ENCODE results near the gene RALGDS.
"Not testable (repeated sequence)": the region's sequence is repeated elsewhere in the genome, so short reads cannot be mapped to it uniquely, and the experiment has no call there.

Gene RALGDS

DNA sequence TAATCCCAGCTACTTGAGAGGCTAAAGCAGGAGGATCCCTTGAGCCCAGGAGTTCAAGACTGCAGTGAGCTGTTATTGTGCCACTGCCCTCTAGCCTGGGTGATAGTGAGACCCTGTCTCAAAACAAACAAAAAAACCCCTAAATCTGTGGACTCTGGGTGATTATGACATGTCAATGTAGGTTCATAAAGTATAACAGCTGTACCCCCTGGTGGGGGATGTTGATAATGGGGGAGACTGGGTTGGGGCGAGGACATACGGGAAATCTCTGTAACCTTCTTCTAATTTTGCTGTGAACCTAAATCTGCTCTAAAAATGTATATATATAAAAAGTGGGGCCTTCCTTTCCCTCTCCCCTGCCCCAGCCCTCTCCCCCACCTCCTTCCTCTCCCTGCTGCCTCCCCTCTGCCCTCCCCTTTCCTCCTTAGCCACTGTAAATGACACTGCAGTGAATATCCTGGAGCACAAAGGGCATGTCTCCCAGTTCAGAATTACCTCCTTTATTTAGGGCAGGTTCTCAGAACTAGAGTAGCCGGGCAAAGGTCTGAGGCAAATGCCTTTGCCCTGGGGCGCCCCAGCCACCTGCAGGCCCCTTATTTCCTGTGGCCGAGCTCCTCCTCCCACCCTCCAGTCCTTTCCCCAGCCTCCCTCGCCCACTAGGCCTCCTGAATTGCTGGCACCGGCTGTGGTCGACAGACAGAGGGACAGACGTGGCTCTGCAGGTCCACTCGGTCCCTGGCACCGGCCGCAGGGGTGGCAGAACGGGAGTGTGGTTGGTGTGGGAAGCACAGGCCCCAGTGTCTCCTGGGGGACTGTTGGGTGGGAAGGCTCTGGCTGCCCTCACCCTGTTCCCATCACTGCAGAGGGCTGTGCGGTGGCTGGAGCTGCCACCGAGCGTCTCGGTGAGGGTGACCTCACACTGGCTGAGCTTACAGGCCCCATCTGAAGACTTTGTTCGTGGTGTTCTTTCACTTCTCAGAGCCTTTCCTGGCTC is 40.0 kb downstream of the RALGDS start:
- DNase-seq; in situ Hi-C loops (cut with HindIII; ENCODE audit: low pct_ligation_motif_present, low pct_unique_long_range_greater_than_20kb, low sequenced_read_pairs): not testable (repeated sequence)

- no peak for DNase-seq
- in situ Hi-C loops (cut with HindIII; ENCODE audit: low pct_ligation_motif_present, low pct_unique_long_range_greater_than_20kb, low sequenced_read_pairs) = no loop called here
Observed at GRCh38 chr9:133080161-133080560, 40.9 kb downstream of the RALGDS start.

- in situ Hi-C loops (cut with HindIII; ENCODE audit: low pct_ligation_motif_present, low pct_unique_long_range_greater_than_20kb, low sequenced_read_pairs) = no loop called here
- DNase-seq = no peak
Observed at GRCh38 chr9:133078486-133078885, 42.6 kb downstream of the RALGDS start.

GRCh38 chr9:133076691-133077090 is 44.3 kb downstream of the RALGDS start:
- no peak for DNase-seq
- in situ Hi-C loops (cut with HindIII; ENCODE audit: low pct_ligation_motif_present, low pct_unique_long_range_greater_than_20kb, low sequenced_read_pairs) = no loop called here

DNA sequence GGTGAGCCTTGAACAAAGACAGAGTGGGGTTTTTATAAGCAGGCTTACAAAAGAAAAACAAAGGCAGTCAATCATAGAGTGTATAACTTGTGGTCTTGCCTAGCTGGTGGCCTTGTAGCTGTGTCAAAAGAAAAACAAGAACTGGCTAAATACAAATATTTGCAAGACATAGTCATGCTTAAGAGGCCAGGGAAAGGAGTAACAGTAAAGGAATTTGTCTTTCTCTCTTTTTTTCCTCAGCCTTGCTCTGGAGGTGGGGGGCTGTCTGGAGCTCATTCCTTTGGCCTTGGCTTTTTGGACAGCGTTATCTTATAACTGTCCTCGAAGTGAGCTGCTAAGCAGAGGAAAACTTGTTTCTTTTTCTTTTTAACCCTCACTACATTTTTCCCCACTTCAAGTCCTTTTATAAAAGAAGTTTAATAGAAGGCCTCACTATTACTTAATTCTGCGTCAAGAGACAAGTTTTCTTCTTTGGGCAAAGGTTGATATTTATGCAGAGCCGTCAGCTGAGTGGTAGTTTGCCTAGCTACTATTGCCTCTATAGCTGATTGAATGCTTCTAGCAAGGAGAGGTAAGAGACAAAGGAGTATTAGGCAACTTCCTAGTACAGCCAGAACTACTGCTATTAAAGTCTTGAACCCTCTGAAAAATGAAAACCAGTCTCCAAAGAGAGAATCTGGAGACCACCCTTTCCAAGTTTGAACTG is 45.0 kb downstream of the RALGDS start:
- peak; percentile 15 for DNase-seq
- in situ Hi-C loops (cut with HindIII; ENCODE audit: low pct_ligation_motif_present, low pct_unique_long_range_greater_than_20kb, low sequenced_read_pairs) = no loop called here

DNA sequence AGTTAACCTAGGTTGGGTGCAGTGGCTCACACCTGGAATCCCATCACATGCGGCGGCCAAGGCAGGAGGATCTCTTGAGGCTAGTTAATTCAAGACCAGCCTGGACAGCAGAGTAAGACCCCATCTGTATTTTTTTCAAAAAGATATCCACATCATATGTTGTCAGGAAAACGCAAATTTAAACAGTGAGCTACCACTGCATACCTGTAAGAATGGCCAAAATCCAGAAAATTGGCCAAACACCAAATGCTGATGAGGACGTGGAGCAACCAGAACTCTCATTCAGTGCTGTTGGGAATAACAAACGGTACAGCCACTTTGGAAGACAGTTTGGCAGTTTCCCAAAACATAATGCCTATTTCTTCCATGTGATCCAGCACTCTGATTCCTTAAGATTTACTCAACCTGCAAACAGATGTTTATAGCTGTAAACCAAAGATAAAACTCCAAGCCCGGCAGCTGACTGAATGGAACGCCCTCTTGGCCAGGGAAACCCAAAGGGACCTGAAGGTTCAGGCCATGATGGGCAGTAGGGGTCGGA is 46.9 kb downstream of the RALGDS start:
- in situ Hi-C loops (cut with HindIII; ENCODE audit: low pct_ligation_motif_present, low pct_unique_long_range_greater_than_20kb, low sequenced_read_pairs) = no loop called here
- no peak for DNase-seq

- no peak for DNase-seq
- in situ Hi-C loops (cut with HindIII; ENCODE audit: low pct_ligation_motif_present, low pct_unique_long_range_greater_than_20kb, low sequenced_read_pairs) = no loop called here
Observed at GRCh38 chr9:133073086-133074014, 47.7 kb downstream of the RALGDS start.

- in situ Hi-C loops (cut with HindIII; ENCODE audit: low pct_ligation_motif_present, low pct_unique_long_range_greater_than_20kb, low sequenced_read_pairs); DNase-seq: not testable (repeated sequence)
Observed at GRCh38 chr9:133072210-133072609, 48.8 kb downstream of the RALGDS start.

GRCh38 chr9:133071484-133072150 is 49.4 kb downstream of the RALGDS start:
- no peak for DNase-seq
- in situ Hi-C loops (cut with HindIII; ENCODE audit: low pct_ligation_motif_present, low pct_unique_long_range_greater_than_20kb, low sequenced_read_pairs) = no loop called here

- in situ Hi-C loops (cut with HindIII; ENCODE audit: low pct_ligation_motif_present, low pct_unique_long_range_greater_than_20kb, low sequenced_read_pairs); DNase-seq: not testable (repeated sequence)
Observed at GRCh38 chr9:133070985-133071384, 50.1 kb downstream of the RALGDS start.

GRCh38 chr9:133070500-133070961 is 50.5 kb downstream of the RALGDS start:
- DNase-seq; in situ Hi-C loops (cut with HindIII; ENCODE audit: low pct_ligation_motif_present, low pct_unique_long_range_greater_than_20kb, low sequenced_read_pairs): not testable (repeated sequence)

DNA sequence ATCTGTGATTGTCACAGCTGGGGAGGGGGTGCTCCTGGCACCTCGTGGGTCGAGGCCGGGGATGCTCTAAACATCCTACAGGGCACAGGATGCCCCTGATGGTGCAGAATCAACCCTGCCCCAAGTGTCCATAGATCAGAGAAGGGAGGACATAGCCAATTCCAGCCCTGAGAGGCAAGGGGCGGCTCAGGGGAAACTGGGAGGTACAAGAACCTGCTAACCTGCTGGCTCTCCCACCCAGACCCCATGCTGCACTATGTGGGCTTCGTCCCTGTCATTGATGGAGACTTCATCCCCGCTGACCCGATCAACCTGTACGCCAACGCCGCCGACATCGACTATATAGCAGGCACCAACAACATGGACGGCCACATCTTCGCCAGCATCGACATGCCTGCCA is 52.6 kb downstream of the RALGDS start:
- DNase-seq; in situ Hi-C loops (cut with HindIII; ENCODE audit: low pct_ligation_motif_present, low pct_unique_long_range_greater_than_20kb, low sequenced_read_pairs): not testable (repeated sequence)

DNA sequence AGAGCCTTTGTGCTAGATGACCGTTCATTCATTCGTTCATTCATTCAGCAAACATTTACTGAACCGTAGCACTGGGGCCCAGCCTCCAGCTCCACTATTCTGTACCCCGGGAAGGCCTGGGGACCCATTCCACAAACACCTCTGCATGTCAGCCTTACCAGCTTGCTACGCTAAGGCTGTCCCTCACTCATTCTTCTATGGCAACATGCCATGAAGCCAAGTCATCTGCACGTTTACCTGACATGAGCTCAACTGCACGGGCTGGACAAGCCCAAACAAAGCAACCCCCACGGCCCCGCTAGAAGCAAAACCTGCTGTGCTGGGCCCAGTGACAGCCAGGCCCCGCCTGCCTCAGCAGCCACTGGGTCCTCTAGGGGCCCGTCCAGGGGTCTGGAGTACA is 53.2 kb downstream of the RALGDS start:
- in situ Hi-C loops (cut with HindIII; ENCODE audit: low pct_ligation_motif_present, low pct_unique_long_range_greater_than_20kb, low sequenced_read_pairs) = no loop called here
- no peak for DNase-seq

- in situ Hi-C loops (cut with HindIII; ENCODE audit: low pct_ligation_motif_present, low pct_unique_long_range_greater_than_20kb, low sequenced_read_pairs) = no loop called here
- DNase-seq = no peak
Observed at GRCh38 chr9:133067006-133067405, 54.0 kb downstream of the RALGDS start.

DNA sequence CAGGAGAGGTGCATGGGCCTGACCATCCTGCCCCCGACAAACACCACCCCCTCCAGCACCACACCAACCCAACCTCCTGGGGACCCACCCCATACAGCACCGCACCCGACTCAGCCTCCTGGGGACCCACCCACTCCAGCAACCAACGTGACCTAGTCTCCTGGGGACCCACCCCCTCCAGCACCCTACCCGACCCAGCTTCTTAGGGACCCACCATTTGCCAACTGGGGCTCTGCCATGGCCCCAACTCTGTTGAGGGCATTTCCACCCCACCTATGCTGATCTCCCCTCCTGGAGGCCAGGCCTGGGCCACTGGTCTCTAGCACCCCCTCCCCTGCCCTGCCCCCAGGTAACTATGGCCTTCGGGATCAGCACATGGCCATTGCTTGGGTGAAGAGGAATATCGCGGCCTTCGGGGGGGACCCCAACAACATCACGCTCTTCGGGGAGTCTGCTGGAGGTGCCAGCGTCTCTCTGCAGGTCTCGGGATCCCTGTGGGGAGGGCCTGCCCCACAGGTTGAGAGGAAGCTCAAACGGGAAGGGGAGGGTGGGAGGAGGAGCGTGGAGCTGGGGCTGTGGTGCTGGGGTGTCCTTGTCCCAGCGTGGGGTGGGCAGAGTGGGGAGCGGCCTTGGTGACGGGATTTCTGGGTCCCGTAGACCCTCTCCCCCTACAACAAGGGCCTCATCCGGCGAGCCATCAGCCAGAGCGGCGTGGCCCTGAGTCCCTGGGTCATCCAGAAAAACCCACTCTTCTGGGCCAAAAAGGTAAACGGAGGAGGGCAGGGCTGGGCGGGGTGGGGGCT is 54.7 kb downstream of the RALGDS start:
- no peak for DNase-seq
- in situ Hi-C loops (cut with HindIII; ENCODE audit: low pct_ligation_motif_present, low pct_unique_long_range_greater_than_20kb, low sequenced_read_pairs) = no loop called here

DNA sequence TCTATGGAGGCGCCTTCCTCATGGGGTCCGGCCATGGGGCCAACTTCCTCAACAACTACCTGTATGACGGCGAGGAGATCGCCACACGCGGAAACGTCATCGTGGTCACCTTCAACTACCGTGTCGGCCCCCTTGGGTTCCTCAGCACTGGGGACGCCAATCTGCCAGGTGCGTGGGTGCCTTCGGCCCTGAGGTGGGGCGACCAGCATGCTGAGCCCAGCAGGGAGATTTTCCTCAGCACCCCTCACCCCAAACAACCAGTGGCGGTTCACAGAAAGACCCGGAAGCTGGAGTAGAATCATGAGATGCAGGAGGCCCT is 56.0 kb downstream of the RALGDS start:
- DNase-seq = no peak
- in situ Hi-C loops (cut with HindIII; ENCODE audit: low pct_ligation_motif_present, low pct_unique_long_range_greater_than_20kb, low sequenced_read_pairs) = no loop called here
